B cell (primary cell): ENCODE results near the gene PPWD1. TPM values are rescaled to one million over a fixed set of nuclear protein-coding genes. Genes with fewer than 3 reads are reported as not detected.

ENCODE experiments used
- ATAC-seq: fragments of 200-7000 bp; cut with Tn5 transposase; one replicate; pipeline ENCODE4 v1.10.0; 2021; ENCODE audit warnings: low read depth, mild to moderate bottlenecking, moderate number of reproducible peaks, moderate library complexity
- CTCF ChIA-PET: fragments of 350-600 bp; sonication (Branson Sonifier 250); formaldehyde crosslinking; loops from one replicate; lab custom pipeline; 2021; ENCODE audit warnings: antibody characterized with exemption, inconsistent platforms; lab: Charles Lee
- POLR2A ChIA-PET: fragments of 350-600 bp; sonication (Branson Sonifier 250); formaldehyde crosslinking; loops from one replicate; lab custom pipeline; 2021; ENCODE audit warnings: antibody characterized with exemption; lab: Charles Lee
- DNase-seq: peaks from one replicate; pipeline ENCODE4 v3.0.0; 2013
- H2AFZ ChIP-seq: 2 replicates; pipeline ENCODE4 v1.6.1; 2012; ENCODE audit warnings: mild to moderate bottlenecking, low read depth, low read length; ENCODE audit not compliant: insufficient read depth, poor library complexity, severe bottlenecking
- H3K27ac ChIP-seq, 2 donors: 1 replicate in 1 of 2; 2 replicates in 1 of 2; pipeline ENCODE4 v1.5.1; 2012 to 2013; ENCODE audit warnings: low read length in 2 of 2, mild to moderate bottlenecking in 2 of 2, moderate library complexity in 1 of 2
- H3K27me3 ChIP-seq, 4 experiments: fragments of 200-600 bp in 1 of 4; sonication (generic) in 1 of 4; replicated peaks in 1 of 4; 1 replicate in 2 of 4; 2 replicates in 2 of 4; pipeline versions ENCODE4 v1.6.1 to v1.7.0; 2013 to 2016; ENCODE audit warnings: low read length in 3 of 4, mild to moderate bottlenecking in 2 of 4, mixed read lengths in 1 of 4, moderate library complexity in 1 of 4; ENCODE audit not compliant: insufficient read depth in 4 of 4, control insufficient read depth in 3 of 4; ENCODE audit errors: control extremely low read depth in 1 of 4
- H3K36me3 ChIP-seq, 2 experiments: replicated peaks in 1 of 2; 1 replicate in 1 of 2; 2 replicates in 1 of 2; pipeline versions ENCODE4 v1.6.1 to v1.7.1; 2013; ENCODE audit warnings: low read length in 1 of 2; ENCODE audit not compliant: insufficient read depth in 2 of 2, control insufficient read depth in 1 of 2; ENCODE audit errors: control extremely low read depth in 1 of 2, extremely low read depth in 1 of 2
- H3K4me1 ChIP-seq, 2 donors: fragments of 200-600 bp in 1 of 2; sonication (generic) in 1 of 2; 1 replicate in 1 of 2; 2 replicates in 1 of 2; pipeline versions ENCODE4 v1.5.1 to v1.6.1; 2013 to 2017; ENCODE audit warnings: low read length in 2 of 2; ENCODE audit not compliant: control insufficient read depth in 2 of 2, insufficient read depth in 2 of 2
- H3K4me2 ChIP-seq: replicated peaks from 2 replicates; pipeline ENCODE3; 2012; ENCODE audit warnings: mild to moderate bottlenecking, low read depth, low read length; ENCODE audit not compliant: poor library complexity, severe bottlenecking
- H3K4me3 ChIP-seq, 5 experiments: fragments of 200-600 bp in 1 of 5; sonication (generic) in 1 of 5; 1 replicate in 3 of 5; 2 replicates in 2 of 5; pipeline versions ENCODE4 v1.5.1 to v1.7.0; 2011 to 2016; ENCODE audit warnings: low read length in 4 of 5, mild to moderate bottlenecking in 4 of 5, low read depth in 2 of 5, control low read depth in 1 of 5, moderate library complexity in 1 of 5; ENCODE audit not compliant: insufficient read depth in 1 of 5; ENCODE audit errors: control extremely low read depth in 1 of 5, extremely low read depth in 1 of 5
- H3K79me2 ChIP-seq: fragments of 200-600 bp; sonication (generic); one replicate; pipeline ENCODE4 v1.6.0; 2016; ENCODE audit warnings: low read length; ENCODE audit not compliant: control insufficient read depth, insufficient read depth
- H3K9ac ChIP-seq: fragments of 200-600 bp; sonication (generic); 2 replicates; pipeline ENCODE4 v1.6.1; 2017; ENCODE audit warnings: mild to moderate bottlenecking, low read length, moderate library complexity
- H3K9me3 ChIP-seq, 3 donors: one replicate each; pipeline versions ENCODE4 v1.6.1 to v1.7.1; 2013; ENCODE audit warnings: low read length in 2 of 3; ENCODE audit not compliant: control insufficient read depth in 2 of 3, insufficient read depth in 1 of 3; ENCODE audit errors: control extremely low read depth in 1 of 3
- H4K20me1 ChIP-seq: 2 replicates; pipeline ENCODE4 v1.6.0; 2012; ENCODE audit warnings: mild to moderate bottlenecking, low read length; ENCODE audit not compliant: insufficient read depth, control insufficient read depth, poor library complexity, severe bottlenecking
- H3K27ac Mint-ChIP-seq: one replicate; pipeline ENCODE4 v1.8.0; 2021; ENCODE audit warnings: mixed read lengths
- H3K27me3 Mint-ChIP-seq: one replicate; pipeline ENCODE4 v1.8.0; 2021; ENCODE audit warnings: mixed read lengths
- H3K4me1 Mint-ChIP-seq: one replicate; pipeline ENCODE4 v1.8.0; 2021; ENCODE audit warnings: mixed read lengths
- H3K4me3 Mint-ChIP-seq: one replicate; pipeline ENCODE4 v1.8.0; 2021; ENCODE audit warnings: mixed read lengths
- H3K9me3 Mint-ChIP-seq: one replicate; pipeline ENCODE4 v1.8.0; 2022; ENCODE audit warnings: mixed read lengths; ENCODE audit not compliant: insufficient read depth
- CTCF ChIP-seq: fragments of 200-600 bp; IDR thresholded peaks from one replicate; pipeline ENCODE4 v1.8.0; 2022; ENCODE audit warnings: antibody characterized with exemption, mild to moderate bottlenecking
- EZH2 ChIP-seq: IDR thresholded peaks from 2 replicates; pipeline ENCODE4 v1.6.1; 2012; ENCODE audit warnings: borderline replicate concordance, low read depth, mild to moderate bottlenecking, moderate library complexity, low read length; ENCODE audit not compliant: insufficient read depth, poor library complexity, severe bottlenecking
- WGBS: methylation state at CpG from one replicate; pipeline ENCODE4 v1.1.5; 2013; ENCODE audit warnings: missing lambda C conversion rate; ENCODE audit not compliant: insufficient coverage; 5-methylcytosine and 5-hydroxymethylcytosine counted together
- intact Hi-C: fragments of 100-400 bp; cut with micrococcal nuclease; formaldehyde crosslinking; loops from one replicate; pipeline ENCODE4 v1.10.0; 2022
- polyA plus RNA-seq: library from polyadenylated mRNA; depleted of rRNA; stranded (reverse); fragments of >200 nt; gene quantifications from 2 replicates; pipeline ENCODE4 v1.2.3, GENCODE V29; 2012
- total RNA-seq, 2 donors: library from RNA; stranded (reverse); fragments of 120-200 nt in 1 of 2; gene quantifications; 1 replicate in 1 of 2; 2 replicates in 1 of 2; pipeline versions ENCODE4 v1.2.3 to v1.2.4, GENCODE V29; 2013 to 2022

PPWD1 gene
- total and polyA plus RNA-seq, 2 donors (not counting 1 experiment from before 2014, with no cell fraction given) = 17.7 to 91.0 TPM

DNA sequence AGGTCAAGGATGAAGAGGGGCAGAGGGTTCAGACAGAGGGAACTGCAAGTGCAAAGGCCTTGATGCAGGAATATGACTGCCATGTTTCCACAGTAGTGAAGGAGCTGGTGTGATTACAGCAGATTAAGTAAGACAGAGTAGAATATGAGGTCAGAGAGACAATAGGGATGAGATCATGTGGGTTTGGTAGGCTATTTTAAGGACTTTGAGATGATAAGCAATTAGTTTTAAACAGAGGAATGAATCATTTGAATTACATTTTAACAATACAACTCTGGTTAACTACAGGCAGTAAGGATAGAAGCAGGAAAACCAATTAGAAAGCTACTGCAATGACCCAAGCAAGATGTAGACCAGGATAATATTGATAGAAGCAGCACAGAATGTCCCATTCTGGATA, 7.8 kb upstream of the PPWD1 start:
- TF ChIP-seq CTCF (no peak), EZH2 (no peak)
- no peak for ATAC-seq
- H3K9ac ChIP-seq = no peak overlapping the region
- H3K4me2 ChIP-seq = no peak overlapping the region
- H3K4me3 ChIP-seq = no peak overlapping the region
- H3K4me1 ChIP-seq = no peaks in the 10 kb centered on the region
- Mint-ChIP-seq H3K4me3 (no peak overlapping the region), H3K9me3 (no peaks in the 10 kb centered on the region), H3K27me3 (no peaks in the 10 kb centered on the region), H3K4me1 (no peaks in the 10 kb centered on the region), H3K27ac (no peak overlapping the region)
- no peak overlapping the region for H3K27ac ChIP-seq
- ChIA-PET CTCF (no interaction called here), POLR2A (no interaction called here)
- DNase-seq = no peak
- H3K79me2 ChIP-seq = peaks cover 10% of the 10 kb centered on the region
- intact Hi-C loops = no loop called here
- H3K9me3 ChIP-seq = no peaks in the 10 kb centered on the region
- peaks cover 0 to 5% of the 10 kb centered on the region in 2 experiments for H3K36me3 ChIP-seq
- H3K27me3 ChIP-seq = no peaks in the 10 kb centered on the region
- no peaks in the 10 kb centered on the region for H4K20me1 ChIP-seq
- H2AFZ ChIP-seq = no peak overlapping the region

GRCh38 chr5:65556181-65556580, 6.9 kb upstream of the PPWD1 start:
- H3K4me3 ChIP-seq = no peak overlapping the region
- H4K20me1 ChIP-seq = no peaks in the 10 kb centered on the region
- H3K36me3 ChIP-seq = peaks cover 0 to 5% of the 10 kb centered on the region in 2 experiments
- no peak overlapping the region for H3K27ac Mint-ChIP-seq
- ChIA-PET CTCF (no interaction called here), POLR2A (no interaction called here)
- H3K9ac ChIP-seq = no peak overlapping the region
- TF ChIP-seq EZH2 = no peak
- no peak for TF ChIP-seq CTCF
- no peaks in the 10 kb centered on the region for H3K4me1 Mint-ChIP-seq
- H3K27ac ChIP-seq = no peak overlapping the region
- no peak overlapping the region for H3K4me3 Mint-ChIP-seq
- no peaks in the 10 kb centered on the region for H3K27me3 Mint-ChIP-seq
- H3K9me3 Mint-ChIP-seq = no peaks in the 10 kb centered on the region
- H3K4me2 ChIP-seq = no peak overlapping the region
- no peaks in the 10 kb centered on the region for H3K27me3 ChIP-seq
- H2AFZ ChIP-seq = no peak overlapping the region
- ATAC-seq (no peak), DNase-seq (no peak)
- intact Hi-C loops = no loop called here
- WGBS = no CpG with 5 or more reads among the region's 2 CpGs
- no peaks in the 10 kb centered on the region for H3K4me1 ChIP-seq
- H3K9me3 ChIP-seq = no peaks in the 10 kb centered on the region
- peaks cover 10% of the 10 kb centered on the region for H3K79me2 ChIP-seq
